Neuron (in vitro differentiated cells): Measurements from ENCODE around the gene PSMD7.

Source experiments
- H2AFZ ChIP-seq: one replicate; pipeline ENCODE4 v1.6.1; 2013; ENCODE audit warnings: low read depth, mild to moderate bottlenecking, inconsistent platforms, low read length, moderate library complexity
- H3K27me3 ChIP-seq: one replicate; pipeline ENCODE4 v1.6.1; 2013; ENCODE audit warnings: low read length; ENCODE audit not compliant: insufficient read depth
- H3K36me3 ChIP-seq: one replicate; pipeline ENCODE4 v1.6.1; 2013; ENCODE audit warnings: low read length; ENCODE audit not compliant: insufficient read depth
- H3K4me1 ChIP-seq: one replicate; pipeline ENCODE4 v1.6.1; 2013; ENCODE audit warnings: low read length; ENCODE audit not compliant: insufficient read depth
- H3K4me3 ChIP-seq: 2 replicates; pipeline ENCODE4 v1.5.1; 2013; ENCODE audit warnings: mild to moderate bottlenecking, low read length, moderate library complexity
- H3K9me3 ChIP-seq: one replicate; pipeline ENCODE4 v1.6.1; 2013; ENCODE audit warnings: low read length

The PSMD7 gene

DNA sequence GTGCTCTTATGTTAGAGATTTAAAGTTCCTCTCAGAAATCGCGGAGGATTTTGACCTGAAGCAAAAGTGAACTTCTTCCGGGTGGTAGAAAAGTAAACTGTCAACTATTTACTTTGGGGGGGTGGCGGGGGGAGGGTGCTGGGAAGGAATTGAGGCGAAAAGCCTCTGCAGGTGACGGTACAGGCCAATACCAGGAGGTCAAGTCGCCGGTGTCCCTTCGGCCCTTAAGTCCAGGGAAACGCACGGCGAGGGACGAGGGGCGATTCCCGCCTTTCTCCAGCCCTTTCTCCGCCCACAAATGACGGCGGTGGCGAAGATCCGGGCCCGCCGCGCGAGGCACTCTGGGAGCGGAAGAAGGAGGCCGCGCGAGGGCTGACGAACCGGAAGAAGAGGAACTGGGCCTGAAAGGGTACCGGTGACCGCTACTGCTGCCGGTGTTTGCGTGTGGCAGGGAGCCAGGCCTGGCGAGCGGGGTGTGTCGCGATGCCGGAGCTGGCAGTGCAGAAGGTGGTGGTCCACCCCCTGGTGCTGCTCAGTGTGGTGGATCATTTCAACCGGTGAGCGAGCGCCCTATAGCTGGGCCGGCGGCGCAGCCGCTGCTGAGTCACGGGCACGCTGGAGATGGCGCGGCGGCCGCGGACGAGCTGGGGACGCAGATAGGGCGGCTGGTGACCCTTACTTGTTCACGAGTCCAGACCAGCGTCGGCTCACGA lies at the start of gene PSMD7:
Gene PSMD7, plus strand, starts transcription at position 383 of the 713 bp plus-strand sequence. Its CDS starts 101 bp downstream, at position 484.
- peak within 1 kb of the TSS; percentile 57 for H2AFZ ChIP-seq
- H3K4me3 ChIP-seq = peak within 1 kb of the TSS; percentile 91
- H3K27me3 ChIP-seq = no peaks in the 10 kb centered on the region
- H3K4me1 ChIP-seq = peaks cover 21% of the 10 kb centered on the region
- no peaks in the 10 kb centered on the region for H3K9me3 ChIP-seq
- peaks cover 30% of the 10 kb centered on the region for H3K36me3 ChIP-seq

GRCh38 chr16:74249254-74249653 lies 47.4 kb upstream of the PSMD7 start:
- Histone ChIP-seq H3K36me3 (no peaks in the 10 kb centered on the region), H3K4me1 (peaks cover 6% of the 10 kb centered on the region), H3K9me3 (no peaks in the 10 kb centered on the region), H3K27me3 (no peaks in the 10 kb centered on the region), H2AFZ (no peak overlapping the region), H3K4me3 (no peak overlapping the region)

DNA sequence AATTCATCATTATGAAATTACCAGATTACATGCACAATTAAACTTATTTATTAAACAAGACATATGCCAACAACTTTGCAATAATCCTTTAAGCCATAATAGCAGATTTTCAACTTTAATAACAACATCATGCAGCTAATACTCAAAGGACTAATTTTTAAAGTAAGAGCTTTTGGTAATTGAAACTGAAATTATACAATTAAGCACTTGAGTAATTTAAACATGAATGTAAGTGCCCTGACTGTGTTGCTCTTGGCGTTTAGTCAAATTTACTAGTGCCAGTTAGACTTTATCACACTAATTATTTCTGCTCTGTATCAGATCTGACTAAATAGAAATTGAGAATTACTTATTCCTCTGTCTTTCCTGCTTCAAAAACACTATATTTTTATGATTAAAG lies 46.8 kb upstream of the PSMD7 start:
- Histone ChIP-seq H2AFZ (no peak overlapping the region), H3K27me3 (no peaks in the 10 kb centered on the region), H3K36me3 (no peaks in the 10 kb centered on the region), H3K4me3 (no peak overlapping the region), H3K4me1 (peaks cover 6% of the 10 kb centered on the region), H3K9me3 (no peaks in the 10 kb centered on the region)

- Histone ChIP-seq H3K4me3 (no peak overlapping the region), H3K36me3 (no peaks in the 10 kb centered on the region), H3K9me3 (no peaks in the 10 kb centered on the region), H3K4me1 (peaks cover 6% of the 10 kb centered on the region), H3K27me3 (no peaks in the 10 kb centered on the region), H2AFZ (no peak overlapping the region)
Observed at GRCh38 chr16:74252329-74252728, 44.3 kb upstream of the PSMD7 start.

DNA sequence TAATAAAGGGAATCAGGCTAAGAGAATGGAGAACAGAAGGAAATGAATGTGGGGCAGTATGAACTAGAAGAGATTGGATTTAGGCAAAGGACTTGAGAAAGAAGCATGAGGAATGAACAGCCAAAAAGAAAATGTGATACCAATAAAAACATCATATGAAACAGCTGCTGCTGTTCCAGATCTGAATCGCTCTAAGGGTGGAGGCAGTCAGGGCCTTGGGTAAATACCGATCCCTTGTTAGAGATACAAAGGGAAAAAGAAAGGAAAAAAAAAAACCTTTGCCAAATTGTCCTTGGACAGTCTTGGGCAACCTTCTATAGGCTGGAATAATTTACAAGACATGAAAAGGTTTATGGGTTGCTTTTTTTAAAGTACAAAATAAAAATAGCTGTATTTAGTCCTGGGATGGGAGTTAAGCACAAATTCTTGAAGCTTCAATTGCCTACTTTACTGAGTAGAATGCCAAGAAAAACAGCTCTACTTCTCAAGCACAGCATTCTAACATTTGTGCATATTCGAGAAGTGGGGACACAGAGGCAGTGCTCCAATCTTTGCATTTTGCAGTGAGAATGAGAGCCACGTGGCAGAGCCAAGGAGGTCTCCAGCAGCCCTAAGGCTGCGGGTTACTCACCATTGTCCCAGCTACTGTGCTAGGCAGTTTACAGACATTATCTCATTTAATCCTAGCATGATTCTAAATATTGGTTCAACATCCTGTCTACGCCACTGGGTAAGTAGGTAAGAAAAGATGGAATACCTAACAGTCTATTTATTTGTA lies 43.3 kb upstream of the PSMD7 start:
- Histone ChIP-seq H3K27me3 (no peaks in the 10 kb centered on the region), H3K36me3 (no peaks in the 10 kb centered on the region), H2AFZ (no peak overlapping the region), H3K9me3 (no peaks in the 10 kb centered on the region), H3K4me3 (no peak overlapping the region), H3K4me1 (peaks cover 6% of the 10 kb centered on the region)

DNA sequence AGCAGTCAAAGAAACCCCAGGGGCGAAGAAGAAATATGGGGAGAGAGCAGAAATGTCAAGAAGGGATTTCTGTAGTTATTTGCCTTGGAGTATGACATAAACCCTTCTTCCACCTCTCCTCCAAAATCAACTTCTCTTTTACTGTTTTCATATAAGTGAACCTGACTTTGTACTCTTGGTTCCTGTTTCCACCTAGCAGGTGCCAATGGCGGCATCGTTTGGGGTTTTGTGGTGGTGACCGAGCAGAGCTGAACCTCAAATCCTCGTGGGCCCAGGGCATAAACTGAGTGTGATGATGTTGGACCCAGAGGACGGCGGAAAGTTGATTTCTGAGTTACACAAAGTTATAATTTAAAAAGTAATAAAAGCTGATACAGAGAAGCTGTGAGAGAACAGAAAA lies 39.6 kb upstream of the PSMD7 start:
- H2AFZ ChIP-seq = no peak overlapping the region
- H3K27me3 ChIP-seq = peaks cover 2% of the 10 kb centered on the region
- H3K36me3 ChIP-seq = no peaks in the 10 kb centered on the region
- H3K4me1 ChIP-seq = no peaks in the 10 kb centered on the region
- no peaks in the 10 kb centered on the region for H3K9me3 ChIP-seq
- H3K4me3 ChIP-seq = no peak overlapping the region

- Histone ChIP-seq H3K4me3 (no peak overlapping the region), H3K27me3 (peaks cover 2% of the 10 kb centered on the region), H2AFZ (no peak overlapping the region), H3K4me1 (peaks cover 5% of the 10 kb centered on the region), H3K36me3 (no peaks in the 10 kb centered on the region), H3K9me3 (no peaks in the 10 kb centered on the region)
Observed at GRCh38 chr16:74261068-74261467, 35.5 kb upstream of the PSMD7 start.

GRCh38 chr16:74264811-74265210 lies 31.8 kb upstream of the PSMD7 start:
- no peaks in the 10 kb centered on the region for H3K9me3 ChIP-seq
- peaks cover 2% of the 10 kb centered on the region for H3K27me3 ChIP-seq
- H3K36me3 ChIP-seq = no peaks in the 10 kb centered on the region
- no peak overlapping the region for H3K4me3 ChIP-seq
- peaks cover 5% of the 10 kb centered on the region for H3K4me1 ChIP-seq
- peak overlapping the region; percentile 16 for H2AFZ ChIP-seq

GRCh38 chr16:74268372-74268782 lies 28.2 kb upstream of the PSMD7 start:
- H2AFZ ChIP-seq = peak overlapping the region; percentile 91
- H3K36me3 ChIP-seq = no peaks in the 10 kb centered on the region
- no peaks in the 10 kb centered on the region for H3K9me3 ChIP-seq
- H3K27me3 ChIP-seq = no peaks in the 10 kb centered on the region
- peaks cover 5% of the 10 kb centered on the region for H3K4me1 ChIP-seq
- H3K4me3 ChIP-seq = no peak overlapping the region

GRCh38 chr16:74271872-74272271 lies 24.7 kb upstream of the PSMD7 start:
- Histone ChIP-seq H3K4me3 (no peak overlapping the region), H3K27me3 (no peaks in the 10 kb centered on the region), H3K4me1 (peaks cover 11% of the 10 kb centered on the region), H3K9me3 (no peaks in the 10 kb centered on the region), H3K36me3 (no peaks in the 10 kb centered on the region), H2AFZ (no peak overlapping the region)

GRCh38 chr16:74275031-74275636 lies 21.5 kb upstream of the PSMD7 start:
- no peaks in the 10 kb centered on the region for H3K36me3 ChIP-seq
- H3K4me3 ChIP-seq = no peak overlapping the region
- H3K27me3 ChIP-seq = no peaks in the 10 kb centered on the region
- H3K9me3 ChIP-seq = no peaks in the 10 kb centered on the region
- peaks cover 20% of the 10 kb centered on the region for H3K4me1 ChIP-seq
- no peak overlapping the region for H2AFZ ChIP-seq

DNA sequence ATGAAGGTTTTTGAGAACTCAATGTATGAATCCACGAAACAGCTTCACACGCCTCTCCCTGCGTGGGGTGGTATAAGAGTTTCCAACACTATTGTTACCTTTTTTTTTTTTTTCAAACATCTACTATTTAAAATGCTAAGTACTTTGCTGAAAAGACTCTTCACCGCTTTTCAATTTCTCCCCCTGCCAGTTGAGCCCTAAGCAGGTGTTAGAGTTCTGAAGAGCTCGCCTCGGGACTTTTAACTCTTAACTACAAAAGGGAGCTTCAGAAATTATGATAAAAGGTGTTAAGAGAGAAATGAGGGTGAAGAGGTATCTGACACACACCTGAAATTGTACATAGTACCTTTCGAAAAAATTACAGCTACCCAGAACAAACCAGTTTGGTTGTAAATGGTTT lies 20.9 kb upstream of the PSMD7 start:
- no peak overlapping the region for H3K4me3 ChIP-seq
- no peaks in the 10 kb centered on the region for H3K36me3 ChIP-seq
- H3K27me3 ChIP-seq = no peaks in the 10 kb centered on the region
- H3K9me3 ChIP-seq = no peaks in the 10 kb centered on the region
- H3K4me1 ChIP-seq = peaks cover 20% of the 10 kb centered on the region
- no peak overlapping the region for H2AFZ ChIP-seq

DNA sequence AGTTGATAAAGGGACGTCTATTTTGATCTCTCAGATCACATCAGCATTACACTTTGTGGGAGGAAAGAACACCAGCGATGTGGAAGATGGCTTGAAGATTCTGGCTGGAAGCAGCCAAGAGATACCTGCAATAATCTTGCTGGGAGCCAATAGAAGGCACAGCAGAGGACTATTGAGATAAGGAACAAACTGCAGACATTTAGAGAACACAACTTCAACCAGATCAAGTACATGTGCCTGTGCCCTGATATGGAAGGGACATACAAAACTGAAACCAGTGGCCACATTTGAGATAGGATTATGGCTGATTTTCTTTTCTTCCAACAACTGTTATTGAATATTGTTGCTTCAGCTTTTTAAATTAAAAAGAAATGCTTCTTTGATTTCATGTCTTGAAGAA lies 18.6 kb upstream of the PSMD7 start:
- no peak overlapping the region for H2AFZ ChIP-seq

More for the DNA sequence above, 18.6 kb upstream of the PSMD7 start:
- Histone ChIP-seq H3K9me3 (no peaks in the 10 kb centered on the region), H3K4me3 (no peak overlapping the region), H3K36me3 (no peaks in the 10 kb centered on the region), H3K27me3 (no peaks in the 10 kb centered on the region), H3K4me1 (peaks cover 23% of the 10 kb centered on the region)
